IgD-negative memory B cell (primary cell): ENCODE data around the gene SMARCD3. TPM values are rescaled to one million over a fixed set of nuclear protein-coding genes. Genes with fewer than 3 reads are reported as not detected.

Experiments
- H3K27ac Mint-ChIP-seq, 3 donors: one replicate each; pipeline ENCODE4 v1.8.0; 2020 to 2022; ENCODE audit warnings: mild to moderate bottlenecking in 3 of 3, mixed read lengths in 3 of 3, moderate library complexity in 1 of 3
- H3K27me3 Mint-ChIP-seq: one replicate; pipeline ENCODE4 v1.8.0; 2021; ENCODE audit warnings: mixed read lengths
- H3K36me3 Mint-ChIP-seq: one replicate; pipeline ENCODE4 v1.8.0; 2020; ENCODE audit warnings: mild to moderate bottlenecking, mixed read lengths
- H3K4me1 Mint-ChIP-seq, 3 donors: one replicate each; pipeline ENCODE4 v1.8.0; 2020 to 2022; ENCODE audit warnings: mixed read lengths in 3 of 3, mild to moderate bottlenecking in 1 of 3
- H3K4me3 Mint-ChIP-seq, 4 donors: one replicate each; pipeline ENCODE4 v1.8.0; 2020 to 2022; ENCODE audit warnings: mild to moderate bottlenecking in 4 of 4, mixed read lengths in 4 of 4, moderate library complexity in 3 of 4
- H3K9me3 Mint-ChIP-seq, 3 donors: one replicate each; pipeline ENCODE4 v1.8.0; 2020 to 2021; ENCODE audit warnings: mixed read lengths in 3 of 3, mild to moderate bottlenecking in 1 of 3
- polyA plus RNA-seq: library from polyadenylated mRNA; unstranded; fragments of 300-500 nt; fragmentation: Illumina TruSeq; gene quantifications from one replicate; pipeline ENCODE4 v1.2.3, GENCODE V29; 2021

SMARCD3 gene
- polyA plus RNA-seq, 1 donor from 2014 or later: 1.1 TPM

- Mint-ChIP-seq H3K9me3 (no peaks in the 10 kb centered on the region), H3K4me1 (peaks cover 0 to 2% (median 0%) of the 10 kb centered on the region in 3 donors), H3K27me3 (peaks cover 46% of the 10 kb centered on the region)
These were observed 12.0 kb upstream of the SMARCD3 start for GRCh38 chr7:151260471-151260870.

GRCh38 chr7:151257990-151258389 is 9.5 kb upstream of the SMARCD3 start:
- Mint-ChIP-seq H3K36me3 (peaks cover 1% of the 10 kb centered on the region), H3K27me3 (peaks cover 54% of the 10 kb centered on the region), H3K4me1 (peaks cover 0 to 2% (median 0%) of the 10 kb centered on the region in 3 donors), H3K4me3 (no peak overlapping the region), H3K9me3 (no peaks in the 10 kb centered on the region), H3K27ac (no peak overlapping the region)

More at GRCh38 chr7:151260471-151260870, 12.0 kb upstream of the SMARCD3 start:
- no peak overlapping the region for H3K27ac Mint-ChIP-seq
- peaks cover 1% of the 10 kb centered on the region for H3K36me3 Mint-ChIP-seq
- no peak overlapping the region for H3K4me3 Mint-ChIP-seq

- H3K27me3 Mint-ChIP-seq: peaks cover 60% of the 10 kb centered on the region
These were observed 8.0 kb upstream of the SMARCD3 start for GRCh38 chr7:151256410-151257045.

GRCh38 chr7:151255390-151255789 is 6.9 kb upstream of the SMARCD3 start:
- H3K36me3 Mint-ChIP-seq: peaks cover 1% of the 10 kb centered on the region
- H3K4me3 Mint-ChIP-seq: no peak overlapping the region
- H3K27ac Mint-ChIP-seq: no peak overlapping the region
- H3K4me1 Mint-ChIP-seq: peaks cover 4 to 13% (median 9%) of the 10 kb centered on the region in 3 donors
- peaks cover 57% of the 10 kb centered on the region for H3K27me3 Mint-ChIP-seq
- no peaks in the 10 kb centered on the region for H3K9me3 Mint-ChIP-seq

More at GRCh38 chr7:151256410-151257045, 8.0 kb upstream of the SMARCD3 start:
- Mint-ChIP-seq H3K36me3 (peaks cover 1% of the 10 kb centered on the region), H3K9me3 (no peaks in the 10 kb centered on the region), H3K27ac (no peak overlapping the region), H3K4me3 (peak overlapping the region in 1 of 4 donors; percentile 58), H3K4me1 (peaks cover 0 to 5% (median 4%) of the 10 kb centered on the region in 3 donors)

- H3K27ac Mint-ChIP-seq: no peak overlapping the region
- peaks cover 60% of the 10 kb centered on the region for H3K27me3 Mint-ChIP-seq
- peaks cover 1% of the 10 kb centered on the region for H3K36me3 Mint-ChIP-seq
- H3K4me3 Mint-ChIP-seq: peak overlapping the region in 1 of 4 donors; percentile 44
- peaks cover 4 to 14% (median 9%) of the 10 kb centered on the region in 3 donors for H3K4me1 Mint-ChIP-seq
- H3K9me3 Mint-ChIP-seq: no peaks in the 10 kb centered on the region
These were observed 6.4 kb upstream of the SMARCD3 start for GRCh38 chr7:151254851-151255250.

- peaks cover 58% of the 10 kb centered on the region for H3K27me3 Mint-ChIP-seq
- no peak overlapping the region for H3K27ac Mint-ChIP-seq
- peaks cover 5 to 14% (median 9%) of the 10 kb centered on the region in 3 donors for H3K4me1 Mint-ChIP-seq
- H3K36me3 Mint-ChIP-seq: peaks cover 2% of the 10 kb centered on the region
- peak overlapping the region in 1 of 4 donors; percentile 44 for H3K4me3 Mint-ChIP-seq
- H3K9me3 Mint-ChIP-seq: no peaks in the 10 kb centered on the region
These were observed 5.8 kb upstream of the SMARCD3 start for GRCh38 chr7:151254316-151254715.

GRCh38 chr7:151252961-151253711 is 4.6 kb upstream of the SMARCD3 start:
- H3K27ac Mint-ChIP-seq: no peak overlapping the region
- H3K27me3 Mint-ChIP-seq: peaks cover 58% of the 10 kb centered on the region

GRCh38 chr7:151252561-151252835 is 4.0 kb upstream of the SMARCD3 start:
- H3K27me3 Mint-ChIP-seq: peaks cover 56% of the 10 kb centered on the region
- no peaks in the 10 kb centered on the region for H3K9me3 Mint-ChIP-seq
- no peak overlapping the region for H3K27ac Mint-ChIP-seq

More at GRCh38 chr7:151252961-151253711, 4.6 kb upstream of the SMARCD3 start:
- Mint-ChIP-seq H3K4me1 (peaks cover 8 to 18% (median 9%) of the 10 kb centered on the region in 3 donors), H3K36me3 (peaks cover 3% of the 10 kb centered on the region), H3K9me3 (no peaks in the 10 kb centered on the region), H3K4me3 (peak overlapping the region in 2 of 4 donors; percentile 19 to 41)

GRCh38 chr7:151251689-151252560 is 3.4 kb upstream of the SMARCD3 start:
- peak overlapping the region; percentile 19 to 73 (median 56) for H3K4me3 Mint-ChIP-seq
- peaks cover 9 to 18% (median 9%) of the 10 kb centered on the region in 3 donors for H3K4me1 Mint-ChIP-seq
- H3K36me3 Mint-ChIP-seq: peaks cover 2% of the 10 kb centered on the region
- H3K9me3 Mint-ChIP-seq: no peaks in the 10 kb centered on the region
- H3K27ac Mint-ChIP-seq: no peak overlapping the region
- peaks cover 54% of the 10 kb centered on the region for H3K27me3 Mint-ChIP-seq

More at GRCh38 chr7:151252561-151252835, 4.0 kb upstream of the SMARCD3 start:
- peak overlapping the region in 3 of 4 donors; percentile 19 to 73 (median 41) for H3K4me3 Mint-ChIP-seq
- peaks cover 2% of the 10 kb centered on the region for H3K36me3 Mint-ChIP-seq
- peaks cover 8 to 18% (median 9%) of the 10 kb centered on the region in 3 donors for H3K4me1 Mint-ChIP-seq

- peaks cover 2% of the 10 kb centered on the region for H3K36me3 Mint-ChIP-seq
- peaks cover 52% of the 10 kb centered on the region for H3K27me3 Mint-ChIP-seq
- H3K9me3 Mint-ChIP-seq: no peaks in the 10 kb centered on the region
- H3K4me3 Mint-ChIP-seq: peak overlapping the region; percentile 1 to 90 (median 72)
- peaks cover 9 to 18% (median 10%) of the 10 kb centered on the region in 3 donors for H3K4me1 Mint-ChIP-seq
- H3K27ac Mint-ChIP-seq: no peak overlapping the region
These were observed 2.8 kb upstream of the SMARCD3 start for GRCh38 chr7:151251328-151251688.

- Mint-ChIP-seq H3K9me3 (no peaks in the 10 kb centered on the region), H3K27me3 (peaks cover 50% of the 10 kb centered on the region), H3K36me3 (peaks cover 2% of the 10 kb centered on the region), H3K27ac (peak overlapping the region in 1 of 3 donors; percentile 13), H3K4me3 (peak overlapping the region; percentile 65 to 90 (median 72)), H3K4me1 (peaks cover 9 to 18% (median 10%) of the 10 kb centered on the region in 3 donors)
These were observed 2.0 kb upstream of the SMARCD3 start for GRCh38 chr7:151250181-151251132.

- H3K4me1 Mint-ChIP-seq: peaks cover 9 to 21% (median 10%) of the 10 kb centered on the region in 3 donors
These were observed 1.2 kb upstream of the SMARCD3 start for GRCh38 chr7:151249732-151250072.

GRCh38 chr7:151249034-151249731 is 689 bp upstream of the SMARCD3 start:
- H3K9me3 Mint-ChIP-seq: no peaks in the 10 kb centered on the region
- peak overlapping the region in 1 of 3 donors; percentile 27 for H3K27ac Mint-ChIP-seq
- H3K36me3 Mint-ChIP-seq: peaks cover 2% of the 10 kb centered on the region
- H3K27me3 Mint-ChIP-seq: peaks cover 51% of the 10 kb centered on the region
- H3K4me3 Mint-ChIP-seq: peak overlapping the region; percentile 15 to 93 (median 83)
- H3K4me1 Mint-ChIP-seq: peaks cover 10 to 23% (median 14%) of the 10 kb centered on the region in 3 donors

More at GRCh38 chr7:151249732-151250072, 1.2 kb upstream of the SMARCD3 start:
- H3K36me3 Mint-ChIP-seq: peaks cover 2% of the 10 kb centered on the region
- H3K4me3 Mint-ChIP-seq: peak overlapping the region in 3 of 4 donors; percentile 15 to 73 (median 18)
- peaks cover 52% of the 10 kb centered on the region for H3K27me3 Mint-ChIP-seq
- H3K27ac Mint-ChIP-seq: no peak overlapping the region
- H3K9me3 Mint-ChIP-seq: no peaks in the 10 kb centered on the region
